ENCODE measurements around the gene MAST3.

Gene MAST3

GRCh38 chr19:18160971-18161635 lies 63.5 kb downstream of the MAST3 start:
- no peak for DNase-seq (ENCODE audit: low read depth)

- no peak for DNase-seq (ENCODE audit: low read depth)
Observed at GRCh38 chr19:18161636-18162002, 64.0 kb downstream of the MAST3 start.

- DNase-seq (ENCODE audit: low read depth) = no peak
Observed at GRCh38 chr19:18164072-18164471, 66.5 kb downstream of the MAST3 start.

GRCh38 chr19:18165794-18166544 lies 68.4 kb downstream of the MAST3 start:
- DNase-seq (ENCODE audit: low read depth) = no peak

- DNase-seq (ENCODE audit: low read depth) = no peak
Observed at GRCh38 chr19:18167011-18167410, 69.4 kb downstream of the MAST3 start.

- DNase-seq (ENCODE audit: low read depth) = no peak
Observed at GRCh38 chr19:18167975-18168645, 70.5 kb downstream of the MAST3 start.

- DNase-seq (ENCODE audit: low read depth) = no peak
Observed at GRCh38 chr19:18168673-18169381, 71.2 kb downstream of the MAST3 start.

GRCh38 chr19:18170714-18171255 lies 73.2 kb downstream of the MAST3 start:
- no peak for DNase-seq (ENCODE audit: low read depth)

- no peak for DNase-seq (ENCODE audit: low read depth)
Observed at GRCh38 chr19:18171605-18172327, 74.2 kb downstream of the MAST3 start.

GRCh38 chr19:18172331-18173053 lies 74.9 kb downstream of the MAST3 start:
- DNase-seq (ENCODE audit: low read depth) = no peak

GRCh38 chr19:18173054-18173571 lies 75.5 kb downstream of the MAST3 start:
- DNase-seq (ENCODE audit: low read depth) = no peak

GRCh38 chr19:18173572-18174288 lies 76.2 kb downstream of the MAST3 start, which contains the start of gene IFI30:
Gene IFI30, plus strand, starts transcription at chr19:18173813. Its CDS starts 29 bp downstream, at chr19:18173842.
- no peak for DNase-seq (ENCODE audit: low read depth)

GRCh38 chr19:18174983-18175382 lies 77.4 kb downstream of the MAST3 start:
- no peak for DNase-seq (ENCODE audit: low read depth)

- no peak for DNase-seq (ENCODE audit: low read depth)
Observed at GRCh38 chr19:18176367-18177310, 79.1 kb downstream of the MAST3 start.

GRCh38 chr19:18179957-18180356 lies 82.4 kb downstream of the MAST3 start:
- DNase-seq (ENCODE audit: low read depth) = no peak

- no peak for DNase-seq (ENCODE audit: low read depth)
Observed at GRCh38 chr19:18183529-18183928, 86.0 kb downstream of the MAST3 start.

- DNase-seq (ENCODE audit: low read depth) = no peak
Observed at GRCh38 chr19:18185538-18185937, 88.0 kb downstream of the MAST3 start.

- no peak for DNase-seq (ENCODE audit: low read depth)
Observed at GRCh38 chr19:18190278-18190677, 92.7 kb downstream of the MAST3 start.

- DNase-seq (ENCODE audit: low read depth) = no peak
Observed at GRCh38 chr19:18191640-18192062, 94.1 kb downstream of the MAST3 start.
